Activated B cell treated with CpG ODN at 0.5 μM for 24 hours (primary cell): ENCODE results near the gene PARM1. TPM values are rescaled to one million over a fixed set of nuclear protein-coding genes. Genes with fewer than 3 reads are reported as not detected.

ENCODE experiments used
- ATAC-seq: fragments of 200-7000 bp; cut with Tn5 transposase; one replicate; pipeline ENCODE4 v1.10.0; 2021; ENCODE audit warnings: low read depth, mild to moderate bottlenecking, moderate library complexity
- CTCF ChIA-PET: fragments of 350-600 bp; sonication (Branson Sonifier 250); formaldehyde crosslinking; loops from one replicate; lab custom pipeline; 2021; ENCODE audit warnings: antibody characterized with exemption; lab: Charles Lee
- POLR2A ChIA-PET: fragments of 350-600 bp; sonication (Branson Sonifier 250); formaldehyde crosslinking; loops from one replicate; lab custom pipeline; 2021; ENCODE audit warnings: antibody characterized with exemption; lab: Charles Lee
- DNase-seq: peaks from one replicate; pipeline ENCODE4 v3.0.0; 2022
- H3K27ac Mint-ChIP-seq: one replicate; pipeline ENCODE4 v1.8.0; 2020; ENCODE audit warnings: mixed read lengths
- H3K27me3 Mint-ChIP-seq: one replicate; pipeline ENCODE4 v1.8.0; 2021; ENCODE audit warnings: mixed read lengths
- H3K36me3 Mint-ChIP-seq: one replicate; pipeline ENCODE4 v1.8.0; 2021; ENCODE audit warnings: low read depth, mixed read lengths
- H3K4me1 Mint-ChIP-seq: one replicate; pipeline ENCODE4 v1.8.0; 2021; ENCODE audit warnings: mixed read lengths
- H3K4me3 Mint-ChIP-seq: one replicate; pipeline ENCODE4 v1.8.0; 2020; ENCODE audit warnings: mild to moderate bottlenecking, mixed read lengths
- H3K9me3 Mint-ChIP-seq: one replicate; pipeline ENCODE4 v1.8.0; 2020; ENCODE audit warnings: mixed read lengths
- CTCF ChIP-seq: fragments of 200-600 bp; IDR thresholded peaks from one replicate; pipeline ENCODE4 v1.8.0; 2022; ENCODE audit warnings: antibody characterized with exemption, mild to moderate bottlenecking
- intact Hi-C: fragments of 100-400 bp; cut with micrococcal nuclease; formaldehyde crosslinking; loops from one replicate; pipeline ENCODE4 v1.15.1; 2024
- total RNA-seq: library from RNA; stranded (reverse); gene quantifications from 2 replicates; pipeline ENCODE4 v1.2.3, GENCODE V29; 2022

The PARM1 gene
- total RNA-seq, 1 donor from 2014 or later, result 6.5 TPM

- no peaks in the 10 kb centered on the region for H3K36me3 Mint-ChIP-seq
- POLR2A ChIA-PET, result no interaction called here
These were observed 18.0 kb downstream of the PARM1 start for GRCh38 chr4:74950882-74951281.

GRCh38 chr4:74953647-74954046 lies 20.7 kb downstream of the PARM1 start:
- Mint-ChIP-seq H3K27ac (no peak overlapping the region), H3K4me3 (no peak overlapping the region), H3K4me1 (peaks cover 5% of the 10 kb centered on the region), H3K27me3 (no peaks in the 10 kb centered on the region), H3K9me3 (no peaks in the 10 kb centered on the region), H3K36me3 (peaks cover 8% of the 10 kb centered on the region)
- intact Hi-C loops, result no loop called here
- CTCF ChIA-PET, result no interaction called here
- no peak for TF ChIP-seq CTCF
- POLR2A ChIA-PET, result no interaction called here
- DNase-seq (no peak), ATAC-seq (no peak)

More at GRCh38 chr4:74950882-74951281, 18.0 kb downstream of the PARM1 start:
- ATAC-seq (no peak), DNase-seq (no peak)
- Mint-ChIP-seq H3K27me3 (no peaks in the 10 kb centered on the region), H3K27ac (no peak overlapping the region), H3K4me1 (peaks cover 5% of the 10 kb centered on the region), H3K4me3 (no peak overlapping the region), H3K9me3 (no peaks in the 10 kb centered on the region)
- no peak for TF ChIP-seq CTCF
- CTCF ChIA-PET, result no interaction called here
- intact Hi-C loops, result no loop called here

GRCh38 chr4:74958881-74959280 lies 26.0 kb downstream of the PARM1 start:
- Mint-ChIP-seq H3K27ac (no peak overlapping the region), H3K4me3 (no peak overlapping the region), H3K27me3 (no peaks in the 10 kb centered on the region), H3K4me1 (peaks cover under 1% of the 10 kb centered on the region), H3K9me3 (peaks cover 10% of the 10 kb centered on the region), H3K36me3 (peaks cover 27% of the 10 kb centered on the region)
- DNase-seq, result no peak
- CTCF ChIA-PET, result no interaction called here
- no peak for TF ChIP-seq CTCF
- POLR2A ChIA-PET, result no interaction called here
- ATAC-seq, result no peak
- intact Hi-C loops, result no loop called here

- DNase-seq (no peak), ATAC-seq (no peak)
- H3K4me1 Mint-ChIP-seq, result no peaks in the 10 kb centered on the region
- TF ChIP-seq CTCF, result no peak
- CTCF ChIA-PET, result no interaction called here
- intact Hi-C loops, result no loop called here
- peaks cover 10% of the 10 kb centered on the region for H3K9me3 Mint-ChIP-seq
- H3K4me3 Mint-ChIP-seq, result no peak overlapping the region
- POLR2A ChIA-PET, result interaction anchor here (0.7 kb wide), 1 partner anchor 141 kb away, joined by 3 read pairs; no protein-coding TSS in a partner anchor
- peaks cover 28% of the 10 kb centered on the region for H3K36me3 Mint-ChIP-seq
- no peaks in the 10 kb centered on the region for H3K27me3 Mint-ChIP-seq
- H3K27ac Mint-ChIP-seq, result no peak overlapping the region
These were observed 28.3 kb downstream of the PARM1 start for GRCh38 chr4:74961230-74961629.

GRCh38 chr4:74962584-74962983 lies 29.7 kb downstream of the PARM1 start:
- ChIA-PET POLR2A (no interaction called here), CTCF (no interaction called here)
- intact Hi-C loops, result no loop called here
- H3K27me3 Mint-ChIP-seq, result no peaks in the 10 kb centered on the region
- H3K4me1 Mint-ChIP-seq, result peaks cover 4% of the 10 kb centered on the region
- DNase-seq, result no peak
- H3K9me3 Mint-ChIP-seq, result peaks cover 10% of the 10 kb centered on the region
- peaks cover 23% of the 10 kb centered on the region for H3K36me3 Mint-ChIP-seq
- no peak overlapping the region for H3K4me3 Mint-ChIP-seq
- H3K27ac Mint-ChIP-seq, result no peak overlapping the region
- TF ChIP-seq CTCF, result no peak
- no peak for ATAC-seq
